ENCODE data around the gene FBXW7. TPM values are rescaled to one million over a fixed set of nuclear protein-coding genes. Genes with fewer than 3 reads are reported as not detected.

FBXW7 gene
- total RNA-seq, 3 donors from 2014 or later (not counting 1 experiment from before 2014, with no cell fraction given), result 172 to 202 (median 175) TPM

- Histone ChIP-seq H3K4me3 (ENCODE audit: low read length) (no peak overlapping the region), H3K36me3 (ENCODE audit: control insufficient read depth, insufficient read depth, low read length) (no peaks in the 10 kb centered on the region), H3K9me3 (ENCODE audit: control insufficient read depth, insufficient read depth, low read length) (no peaks in the 10 kb centered on the region), H3K27me3 (ENCODE audit: control insufficient read depth, insufficient read depth, low read length) (no peaks in the 10 kb centered on the region), H3K4me1 (ENCODE audit: control insufficient read depth, insufficient read depth, low read length) (no peaks in the 10 kb centered on the region), H3K27ac (ENCODE audit: low read length) (no peak overlapping the region)
- ATAC-seq (no peak), DNase-seq (no peak)
- peaks cover 53 to 77% of the 10 kb centered on the region in 2 donors for H3K4me1 Mint-ChIP-seq
- intact Hi-C loops (cut with micrococcal nuclease), result no loop called here
- H3K4me3 Mint-ChIP-seq, result no peak overlapping the region
- H3K27ac Mint-ChIP-seq, result peak overlapping the region in 1 of 2 donors; percentile 54
- H3K27me3 Mint-ChIP-seq (ENCODE audit: low read depth in 2 of 2), result no peaks in the 10 kb centered on the region
- 100% methylated on average over 2 of the region's 2 CpGs for WGBS (ENCODE audit: insufficient coverage)
- no peak for TF ChIP-seq CTCF (IDR thresholded peaks at IDR 0.05)
- no peaks in the 10 kb centered on the region for H3K9me3 Mint-ChIP-seq
- H3K36me3 Mint-ChIP-seq, result no peaks in the 10 kb centered on the region
These were observed 55.0 kb downstream of the FBXW7 start for GRCh38 chr4:152480901-152481300.

- H3K4me3 ChIP-seq (ENCODE audit: low read length), result no peak overlapping the region
- Mint-ChIP-seq H3K4me3 (no peak overlapping the region), H3K27ac (peak overlapping the region in 1 of 2 donors; percentile 54), H3K4me1 (peaks cover 51 to 75% of the 10 kb centered on the region in 2 donors), H3K27me3 (ENCODE audit: low read depth in 2 of 2) (no peaks in the 10 kb centered on the region), H3K36me3 (no peaks in the 10 kb centered on the region), H3K9me3 (no peaks in the 10 kb centered on the region)
- TF ChIP-seq CTCF (IDR thresholded peaks at IDR 0.05), result no peak
- H3K36me3 ChIP-seq (ENCODE audit: control insufficient read depth, insufficient read depth, low read length), result no peaks in the 10 kb centered on the region
- ATAC-seq, result no peak
- no peak for DNase-seq
- no peak overlapping the region for H3K27ac ChIP-seq (ENCODE audit: low read length)
- intact Hi-C loops (cut with micrococcal nuclease), result no loop called here
- H3K9me3 ChIP-seq (ENCODE audit: control insufficient read depth, insufficient read depth, low read length), result no peaks in the 10 kb centered on the region
- H3K27me3 ChIP-seq (ENCODE audit: control insufficient read depth, insufficient read depth, low read length), result no peaks in the 10 kb centered on the region
- H3K4me1 ChIP-seq (ENCODE audit: control insufficient read depth, insufficient read depth, low read length), result no peaks in the 10 kb centered on the region
These were observed 55.6 kb downstream of the FBXW7 start for GRCh38 chr4:152480326-152480725.

- ATAC-seq (no peak), DNase-seq (no peak)
- Mint-ChIP-seq H3K9me3 (no peaks in the 10 kb centered on the region), H3K36me3 (no peaks in the 10 kb centered on the region), H3K4me1 (peaks cover 51 to 74% of the 10 kb centered on the region in 2 donors), H3K4me3 (no peak overlapping the region), H3K27me3 (ENCODE audit: low read depth in 2 of 2) (no peaks in the 10 kb centered on the region), H3K27ac (peak overlapping the region in 1 of 2 donors; percentile 54)
- Histone ChIP-seq H3K4me1 (ENCODE audit: control insufficient read depth, insufficient read depth, low read length) (no peaks in the 10 kb centered on the region), H3K4me3 (ENCODE audit: low read length) (no peak overlapping the region), H3K36me3 (ENCODE audit: control insufficient read depth, insufficient read depth, low read length) (no peaks in the 10 kb centered on the region), H3K27me3 (ENCODE audit: control insufficient read depth, insufficient read depth, low read length) (no peaks in the 10 kb centered on the region), H3K9me3 (ENCODE audit: control insufficient read depth, insufficient read depth, low read length) (no peaks in the 10 kb centered on the region), H3K27ac (ENCODE audit: low read length) (no peak overlapping the region)
- 94% methylated on average over 5 of the region's 5 CpGs for WGBS (ENCODE audit: insufficient coverage)
- TF ChIP-seq CTCF (IDR thresholded peaks at IDR 0.05), result no peak
- intact Hi-C loops (cut with micrococcal nuclease), result no loop called here
These were observed 56.4 kb downstream of the FBXW7 start for GRCh38 chr4:152479428-152480026.
